Rectal smooth muscle tissue (tissue), 1 donor: ENCODE data around the gene RAB31.

ENCODE experiments used
- H3K27ac ChIP-seq: one replicate; pipeline ENCODE4 v1.7.0; 2013; ENCODE audit warnings: low read depth, low read length, inconsistent platforms
- H3K27me3 ChIP-seq: one replicate; pipeline ENCODE4 v1.7.0; 2013; ENCODE audit warnings: low read length; ENCODE audit not compliant: control insufficient read depth, insufficient read depth
- H3K36me3 ChIP-seq: one replicate; pipeline ENCODE4 v1.7.0; 2013; ENCODE audit warnings: low read length; ENCODE audit not compliant: control insufficient read depth, insufficient read depth
- H3K4me1 ChIP-seq: one replicate; pipeline ENCODE4 v1.7.0; 2013; ENCODE audit warnings: low read length; ENCODE audit not compliant: control insufficient read depth, insufficient read depth
- H3K4me3 ChIP-seq: one replicate; pipeline ENCODE4 v1.7.0; 2013; ENCODE audit warnings: low read length
- H3K9ac ChIP-seq: one replicate; pipeline ENCODE4 v1.7.0; 2013; ENCODE audit warnings: low read length

RAB31 gene

DNA sequence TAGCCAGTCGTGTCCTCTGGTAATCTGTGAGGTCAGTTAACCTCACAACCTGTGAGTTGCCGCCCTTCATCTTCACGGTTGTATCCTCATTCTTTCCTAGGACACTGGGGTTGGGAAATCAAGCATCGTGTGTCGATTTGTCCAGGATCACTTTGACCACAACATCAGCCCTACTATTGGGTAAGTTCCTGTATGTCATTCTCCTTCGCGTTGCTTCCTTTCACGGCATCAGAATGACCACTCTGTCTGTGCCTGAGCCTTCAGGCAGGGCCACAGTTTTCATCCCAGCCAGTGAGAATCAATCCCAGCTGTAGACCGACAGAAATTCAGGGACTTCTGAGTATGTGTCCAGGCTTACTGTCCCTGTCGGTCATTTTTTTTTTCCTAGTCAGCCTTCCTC lies 67.1 kb downstream of the RAB31 start:
- Histone ChIP-seq H3K27me3 (no peaks in the 10 kb centered on the region), H3K36me3 (no peaks in the 10 kb centered on the region), H3K4me1 (peaks cover 5% of the 10 kb centered on the region), H3K27ac (peak overlapping the region; percentile 14), H3K9ac (no peak overlapping the region), H3K4me3 (no peak overlapping the region)

- no peaks in the 10 kb centered on the region for H3K36me3 ChIP-seq
- no peak overlapping the region for H3K4me3 ChIP-seq
- H3K27me3 ChIP-seq, result no peaks in the 10 kb centered on the region
- no peaks in the 10 kb centered on the region for H3K4me1 ChIP-seq
- H3K27ac ChIP-seq, result no peak overlapping the region
- no peak overlapping the region for H3K9ac ChIP-seq
Measured at GRCh38 chr18:9779630-9780029, 71.5 kb downstream of the RAB31 start.

GRCh38 chr18:9782073-9782857 lies 74.2 kb downstream of the RAB31 start:
- Histone ChIP-seq H3K9ac (no peak overlapping the region), H3K36me3 (no peaks in the 10 kb centered on the region), H3K27me3 (no peaks in the 10 kb centered on the region), H3K27ac (no peak overlapping the region), H3K4me3 (no peak overlapping the region), H3K4me1 (no peaks in the 10 kb centered on the region)

DNA sequence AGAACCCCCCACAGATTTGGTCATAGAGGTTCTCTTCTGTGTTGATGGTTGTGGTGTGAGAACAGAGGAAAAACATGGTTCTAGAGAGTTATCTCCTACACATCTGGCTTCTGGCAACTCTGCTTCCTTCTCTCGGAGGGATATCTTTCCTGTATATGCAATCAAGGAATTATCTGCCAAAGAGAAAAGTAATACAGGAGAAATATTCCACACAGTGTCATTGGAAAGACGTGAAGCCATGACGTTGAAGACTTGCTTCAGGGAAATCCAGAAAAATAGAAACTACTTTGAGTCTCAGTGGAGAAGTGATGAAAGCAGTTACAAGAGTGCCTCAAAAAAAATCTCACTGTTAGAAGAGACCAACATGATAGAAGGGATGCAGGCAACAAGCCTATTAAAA lies 78.5 kb downstream of the RAB31 start:
- Histone ChIP-seq H3K4me3 (no peak overlapping the region), H3K27me3 (no peaks in the 10 kb centered on the region), H3K9ac (no peak overlapping the region), H3K27ac (no peak overlapping the region), H3K4me1 (no peaks in the 10 kb centered on the region), H3K36me3 (no peaks in the 10 kb centered on the region)

GRCh38 chr18:9787036-9787435 lies 78.9 kb downstream of the RAB31 start:
- Histone ChIP-seq H3K4me3 (no peak overlapping the region), H3K4me1 (no peaks in the 10 kb centered on the region), H3K27ac (no peak overlapping the region), H3K9ac (no peak overlapping the region), H3K36me3 (no peaks in the 10 kb centered on the region), H3K27me3 (no peaks in the 10 kb centered on the region)

DNA sequence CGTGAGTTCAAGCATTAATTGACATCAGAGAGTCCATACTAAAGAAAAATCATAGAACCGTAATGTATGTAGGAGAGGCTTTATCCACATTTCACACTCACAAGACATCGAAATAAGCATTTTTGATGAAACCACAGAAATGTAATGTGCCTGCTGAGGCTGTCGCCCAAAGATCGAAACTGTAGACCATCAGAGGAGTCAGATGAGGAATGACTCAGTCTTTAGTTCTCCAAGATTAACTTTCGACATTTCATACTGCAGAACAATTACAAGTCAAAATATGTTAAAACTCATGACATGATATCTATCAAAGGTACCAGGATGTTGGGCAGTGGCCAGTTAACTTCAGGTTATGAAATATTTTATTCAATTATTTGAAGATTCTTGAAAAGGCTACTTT lies 79.6 kb downstream of the RAB31 start:
- H3K27ac ChIP-seq, result no peak overlapping the region
- H3K36me3 ChIP-seq, result no peaks in the 10 kb centered on the region
- H3K4me3 ChIP-seq, result no peak overlapping the region
- no peaks in the 10 kb centered on the region for H3K27me3 ChIP-seq
- no peak overlapping the region for H3K9ac ChIP-seq
- H3K4me1 ChIP-seq, result no peaks in the 10 kb centered on the region

DNA sequence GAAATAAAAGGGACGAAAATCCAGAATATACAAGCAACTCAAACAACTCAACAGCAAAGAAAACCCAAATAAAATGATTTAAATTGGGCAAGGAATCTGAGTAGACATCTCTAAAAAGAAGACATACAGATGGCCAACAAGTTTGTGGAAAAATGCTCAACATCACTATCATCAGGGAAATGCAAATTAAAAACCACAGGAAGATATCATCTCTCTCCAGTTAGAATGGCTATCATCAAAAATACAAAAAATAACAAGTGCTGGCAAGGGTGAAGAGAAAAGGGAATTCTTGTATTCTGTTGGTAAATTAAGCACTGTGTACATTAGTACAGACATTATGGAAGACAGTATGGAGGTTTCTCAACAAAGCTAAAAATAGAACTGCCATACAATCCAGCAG lies 80.0 kb downstream of the RAB31 start:
- no peak overlapping the region for H3K27ac ChIP-seq
- no peaks in the 10 kb centered on the region for H3K36me3 ChIP-seq
- no peak overlapping the region for H3K4me3 ChIP-seq
- H3K27me3 ChIP-seq, result no peaks in the 10 kb centered on the region
- H3K9ac ChIP-seq, result no peak overlapping the region
- no peaks in the 10 kb centered on the region for H3K4me1 ChIP-seq

DNA sequence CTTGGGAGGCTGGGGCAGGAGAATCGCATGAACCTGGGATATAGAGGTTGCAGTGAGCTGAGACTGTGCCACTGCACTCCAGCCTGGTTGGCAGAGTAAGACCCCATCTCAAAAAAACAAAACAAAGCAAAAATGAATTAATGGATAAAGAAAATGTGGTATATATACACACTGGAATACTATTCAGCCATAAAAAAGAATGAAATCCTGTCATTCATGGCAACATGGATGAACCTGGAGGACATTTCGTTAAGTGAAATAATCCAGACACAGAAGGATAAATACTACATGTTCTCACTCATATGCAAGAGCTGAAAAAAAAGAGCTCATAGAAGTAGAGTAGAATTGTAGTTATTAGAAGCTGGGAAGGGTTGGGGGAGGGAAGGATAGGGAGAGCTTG lies 80.8 kb downstream of the RAB31 start:
- Histone ChIP-seq H3K4me1 (no peaks in the 10 kb centered on the region), H3K36me3 (no peaks in the 10 kb centered on the region), H3K4me3 (no peak overlapping the region), H3K9ac (no peak overlapping the region), H3K27ac (no peak overlapping the region), H3K27me3 (no peaks in the 10 kb centered on the region)

DNA sequence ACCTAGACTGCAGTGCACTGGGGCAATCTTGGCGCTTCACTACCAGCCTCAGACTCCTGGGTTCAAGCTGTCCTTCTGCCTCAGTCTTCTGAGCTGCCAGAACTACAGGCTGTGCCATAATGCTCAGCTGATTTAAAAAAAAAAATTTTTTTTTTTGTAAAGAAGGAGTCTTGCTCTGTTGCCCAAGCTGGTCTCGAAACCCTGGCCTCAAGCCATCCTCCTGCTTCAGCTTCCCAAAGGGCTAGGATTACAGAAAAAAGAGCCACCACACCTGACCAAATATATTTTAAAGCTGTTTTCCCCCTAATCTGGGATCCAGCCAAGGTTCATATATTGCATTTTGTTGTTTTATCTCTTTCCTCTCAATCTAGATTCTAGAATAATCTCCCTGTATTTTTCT lies 82.2 kb downstream of the RAB31 start:
- Histone ChIP-seq H3K36me3 (no peaks in the 10 kb centered on the region), H3K27me3 (no peaks in the 10 kb centered on the region), H3K4me3 (no peak overlapping the region), H3K9ac (no peak overlapping the region), H3K4me1 (no peaks in the 10 kb centered on the region), H3K27ac (no peak overlapping the region)

- Histone ChIP-seq H3K4me3 (no peak overlapping the region), H3K4me1 (no peaks in the 10 kb centered on the region), H3K9ac (no peak overlapping the region), H3K36me3 (no peaks in the 10 kb centered on the region), H3K27ac (no peak overlapping the region), H3K27me3 (no peaks in the 10 kb centered on the region)
Measured at GRCh38 chr18:9791991-9792390, 83.9 kb downstream of the RAB31 start.

DNA sequence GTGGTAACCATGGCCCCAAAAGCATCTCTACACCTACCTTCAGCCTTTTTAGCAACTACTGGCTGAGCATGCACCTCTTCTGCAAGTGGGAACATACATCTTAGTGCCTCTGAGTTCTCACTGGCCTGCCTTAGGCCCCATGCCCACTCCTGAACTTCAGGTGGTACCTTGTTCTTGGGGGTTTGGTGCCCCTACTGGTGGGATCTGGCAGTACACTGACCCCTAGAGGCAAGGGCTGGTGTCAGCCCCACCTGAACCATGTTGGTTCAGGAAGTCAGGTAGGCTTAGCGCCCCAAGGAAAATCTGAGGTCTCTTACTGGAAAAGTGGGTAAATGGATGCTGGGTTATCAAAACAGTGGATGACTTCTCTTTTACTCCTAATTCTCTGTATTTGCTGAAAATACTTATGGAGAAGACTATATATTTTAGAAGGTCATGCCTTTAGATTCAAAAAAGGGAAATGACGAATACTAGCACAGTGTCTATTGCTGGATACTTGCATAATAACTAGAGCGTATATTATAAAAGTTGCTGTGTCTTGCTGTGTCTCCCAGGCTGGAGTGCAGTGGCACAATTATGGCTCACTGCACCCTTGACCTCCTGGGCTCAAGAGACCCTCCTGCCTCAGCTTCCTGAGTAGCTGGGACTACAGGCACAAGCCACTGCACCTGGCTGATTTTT lies 84.6 kb downstream of the RAB31 start:
- Histone ChIP-seq H3K27me3 (no peaks in the 10 kb centered on the region), H3K9ac (no peak overlapping the region), H3K36me3 (no peaks in the 10 kb centered on the region), H3K27ac (no peak overlapping the region), H3K4me3 (no peak overlapping the region), H3K4me1 (no peaks in the 10 kb centered on the region)

GRCh38 chr18:9796011-9796410 lies 87.9 kb downstream of the RAB31 start:
- H3K36me3 ChIP-seq, result no peaks in the 10 kb centered on the region
- no peak overlapping the region for H3K27ac ChIP-seq
- no peaks in the 10 kb centered on the region for H3K4me1 ChIP-seq
- no peak overlapping the region for H3K4me3 ChIP-seq
- no peak overlapping the region for H3K9ac ChIP-seq
- no peaks in the 10 kb centered on the region for H3K27me3 ChIP-seq
